IPS-18a (cell line): ENCODE measurements around the gene LAMP2.
"Not testable (repeated sequence)": the region's sequence is repeated elsewhere in the genome, so short reads cannot be mapped to it uniquely, and the experiment has no call there.

Experiments
- H3K27ac ChIP-seq: one replicate; pipeline ENCODE4 v1.5.1; 2013; ENCODE audit warnings: low read length
- H3K27me3 ChIP-seq: one replicate; pipeline ENCODE4 v1.6.1; 2013; ENCODE audit warnings: mild to moderate bottlenecking, low read length; ENCODE audit not compliant: control insufficient read depth, insufficient read depth
- H3K36me3 ChIP-seq: one replicate; pipeline ENCODE4 v1.6.1; 2013; ENCODE audit warnings: low read depth, low read length; ENCODE audit not compliant: control insufficient read depth
- H3K4me1 ChIP-seq: one replicate; pipeline ENCODE4 v1.6.1; 2013; ENCODE audit warnings: low read depth, low read length; ENCODE audit not compliant: control insufficient read depth
- H3K4me3 ChIP-seq: one replicate; pipeline ENCODE4 v1.5.1; 2013; ENCODE audit warnings: low read length
- H3K9ac ChIP-seq: one replicate; pipeline ENCODE4 v1.6.1; 2013; ENCODE audit warnings: mild to moderate bottlenecking, low read length, moderate library complexity
- H3K9me3 ChIP-seq: one replicate; pipeline ENCODE4 v1.6.1; 2013; ENCODE audit warnings: low read depth, low read length; ENCODE audit not compliant: control insufficient read depth

LAMP2 gene

DNA sequence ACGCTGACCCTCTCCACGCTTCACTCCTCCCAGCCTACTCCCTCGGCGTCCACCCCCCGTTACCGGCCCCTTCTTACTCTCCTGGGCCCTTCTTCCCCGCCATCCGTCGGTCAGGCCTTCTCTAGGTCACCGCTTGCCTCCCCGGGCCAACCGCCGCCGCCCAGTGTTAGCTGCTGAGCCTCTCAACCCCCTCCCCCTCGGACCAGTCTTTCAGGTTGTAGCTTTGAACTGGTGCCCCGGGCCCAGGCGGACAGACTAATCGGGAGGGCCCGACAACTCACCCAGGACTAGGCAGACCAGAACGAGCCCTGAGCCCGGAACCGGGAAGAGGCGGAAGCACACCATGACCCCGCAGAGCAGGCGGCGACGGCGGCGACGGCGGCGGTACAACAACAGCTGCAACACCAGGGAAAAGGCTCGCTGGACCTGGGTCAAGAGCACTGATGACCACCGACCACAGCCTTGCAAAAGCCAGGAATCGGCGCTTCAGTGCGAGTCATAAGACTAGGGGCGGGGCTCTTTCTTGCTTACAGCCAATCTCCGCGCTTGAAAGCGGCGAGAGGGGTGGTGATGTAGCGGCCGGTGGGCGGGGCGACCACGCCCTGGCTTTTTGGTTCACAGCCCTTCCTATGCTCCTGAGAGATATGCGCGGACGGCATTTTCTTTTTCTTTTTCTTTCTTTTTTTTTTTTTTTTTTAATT is at the start of gene LAMP2:
Gene LAMP2, minus strand, starts transcription at position 472 of the 701 bp plus-strand sequence. Its CDS starts 127 bp downstream, at position 345.
- Histone ChIP-seq H3K27ac (no peak within 1 kb of the TSS), H3K27me3 (no peaks in the 10 kb centered on the region), H3K4me3 (peak within 1 kb of the TSS; percentile 77), H3K4me1 (no peaks in the 10 kb centered on the region), H3K9ac (peak within 1 kb of the TSS; percentile 74), H3K9me3 (peaks cover 8% of the 10 kb centered on the region), H3K36me3 (no peaks in the 10 kb centered on the region)

DNA sequence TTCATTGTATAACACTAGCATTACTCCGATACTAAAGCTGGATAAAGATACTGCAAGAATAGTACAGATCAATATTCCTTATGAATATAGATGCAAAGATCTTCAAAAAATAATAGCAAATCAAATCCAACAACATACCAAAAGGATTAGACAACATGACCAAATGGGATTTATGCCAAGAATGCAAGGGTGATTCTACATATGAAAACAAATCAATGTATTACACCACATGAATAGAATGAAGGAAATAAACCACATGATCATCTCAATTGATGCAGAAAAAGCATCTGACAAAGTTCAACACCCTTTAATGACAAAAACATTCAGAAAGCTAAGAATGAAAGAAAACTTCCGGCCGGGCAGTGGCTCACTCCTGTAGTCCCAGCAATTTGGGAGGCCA is 48.8 kb upstream of the LAMP2 start:
- H3K4me3 ChIP-seq: no peak overlapping the region
- no peak overlapping the region for H3K9ac ChIP-seq
- no peaks in the 10 kb centered on the region for H3K27me3 ChIP-seq
- no peak overlapping the region for H3K27ac ChIP-seq
- no peaks in the 10 kb centered on the region for H3K4me1 ChIP-seq
- peaks cover 8% of the 10 kb centered on the region for H3K9me3 ChIP-seq
- H3K36me3 ChIP-seq: no peaks in the 10 kb centered on the region

DNA sequence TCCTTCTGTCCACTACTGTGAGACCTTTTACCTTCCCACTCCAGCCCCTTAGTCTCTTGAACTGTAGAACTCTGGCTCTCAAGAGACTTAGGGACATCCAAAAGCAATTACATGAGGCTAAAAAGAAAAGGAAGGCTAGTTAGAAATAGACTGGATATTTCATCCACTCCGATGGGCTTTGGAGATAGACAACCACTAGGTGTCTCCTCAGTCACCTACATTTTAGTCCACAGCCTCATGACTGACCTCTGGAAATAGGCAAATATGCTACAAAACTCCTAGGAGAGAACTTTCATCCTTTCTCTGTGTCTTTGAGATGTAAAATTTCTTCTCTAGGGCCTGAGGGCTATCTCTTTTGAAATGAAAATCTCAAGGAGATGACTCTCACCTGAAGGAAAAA is 45.1 kb upstream of the LAMP2 start:
- Histone ChIP-seq H3K27me3 (no peaks in the 10 kb centered on the region), H3K36me3 (no peaks in the 10 kb centered on the region), H3K27ac (no peak overlapping the region), H3K4me1 (no peaks in the 10 kb centered on the region), H3K4me3 (no peak overlapping the region), H3K9me3 (peaks cover 3% of the 10 kb centered on the region), H3K9ac (no peak overlapping the region)

DNA sequence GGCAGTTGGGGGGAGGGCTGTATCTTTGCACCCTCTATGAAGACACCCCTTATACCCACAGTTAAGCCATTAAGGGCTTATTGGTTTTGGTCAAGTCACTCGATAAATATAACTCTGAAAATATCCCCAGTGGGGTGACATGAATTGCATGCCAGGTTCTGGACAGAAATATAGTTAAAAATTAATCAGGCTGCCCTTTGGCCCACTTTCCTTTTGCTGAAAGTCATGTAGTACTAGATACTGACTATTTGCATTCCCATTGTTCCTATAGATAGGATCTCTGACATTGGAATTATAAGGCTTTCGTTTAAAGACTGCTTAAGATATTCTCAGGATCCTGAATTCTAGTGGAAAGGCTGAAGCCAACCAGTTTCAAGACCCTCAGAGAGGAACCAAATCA is 43.5 kb upstream of the LAMP2 start:
- Histone ChIP-seq H3K36me3 (no peaks in the 10 kb centered on the region), H3K4me3 (no peak overlapping the region), H3K27ac (no peak overlapping the region), H3K4me1 (no peaks in the 10 kb centered on the region), H3K9me3 (no peaks in the 10 kb centered on the region), H3K27me3 (no peaks in the 10 kb centered on the region), H3K9ac (no peak overlapping the region)

DNA sequence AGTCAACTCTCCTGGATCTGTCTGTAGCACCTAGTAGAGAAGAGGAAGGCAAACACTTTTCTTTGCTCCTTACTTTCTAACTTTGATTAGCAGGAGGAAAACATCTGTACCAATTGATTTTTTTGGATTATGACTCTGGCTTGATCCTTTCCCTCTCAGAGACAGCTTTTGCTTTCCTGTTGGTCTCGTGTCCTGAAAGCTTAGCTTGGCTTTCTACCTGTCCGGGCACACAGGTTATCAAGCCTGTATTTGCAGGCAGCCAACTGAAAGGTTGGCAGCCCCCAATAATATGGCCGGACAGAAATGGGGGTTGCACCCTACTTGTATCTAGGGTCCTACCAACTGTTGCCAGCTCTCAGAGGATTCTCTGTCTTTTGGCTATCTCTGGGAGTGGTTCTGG is 43.1 kb upstream of the LAMP2 start:
- no peak overlapping the region for H3K4me3 ChIP-seq
- no peaks in the 10 kb centered on the region for H3K9me3 ChIP-seq
- no peaks in the 10 kb centered on the region for H3K4me1 ChIP-seq
- H3K27me3 ChIP-seq: no peaks in the 10 kb centered on the region
- no peak overlapping the region for H3K9ac ChIP-seq
- H3K36me3 ChIP-seq: no peaks in the 10 kb centered on the region
- H3K27ac ChIP-seq: no peak overlapping the region

DNA sequence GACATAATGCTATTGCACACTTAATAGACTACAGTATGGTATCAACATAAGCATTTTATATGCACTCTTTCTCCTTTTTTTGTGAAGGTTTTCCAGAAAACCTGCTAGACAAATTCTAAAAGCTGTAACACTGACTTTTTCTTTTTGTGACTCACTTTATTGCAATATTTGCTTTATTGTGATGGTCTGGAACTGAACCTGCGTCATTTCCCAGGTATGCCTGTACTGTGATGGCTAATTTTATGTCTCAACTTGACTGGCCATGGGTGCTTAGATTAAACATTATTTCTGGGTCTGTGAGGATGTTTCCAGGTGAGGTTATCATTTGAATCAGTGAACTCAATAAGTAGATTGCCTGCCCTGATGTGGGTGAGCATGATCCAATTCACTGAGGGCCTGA is 35.5 kb upstream of the LAMP2 start:
- Histone ChIP-seq H3K27me3 (no peaks in the 10 kb centered on the region), H3K27ac (no peak overlapping the region), H3K36me3 (no peaks in the 10 kb centered on the region), H3K9me3 (peaks cover 9% of the 10 kb centered on the region), H3K4me3 (no peak overlapping the region), H3K9ac (no peak overlapping the region), H3K4me1 (no peaks in the 10 kb centered on the region)

DNA sequence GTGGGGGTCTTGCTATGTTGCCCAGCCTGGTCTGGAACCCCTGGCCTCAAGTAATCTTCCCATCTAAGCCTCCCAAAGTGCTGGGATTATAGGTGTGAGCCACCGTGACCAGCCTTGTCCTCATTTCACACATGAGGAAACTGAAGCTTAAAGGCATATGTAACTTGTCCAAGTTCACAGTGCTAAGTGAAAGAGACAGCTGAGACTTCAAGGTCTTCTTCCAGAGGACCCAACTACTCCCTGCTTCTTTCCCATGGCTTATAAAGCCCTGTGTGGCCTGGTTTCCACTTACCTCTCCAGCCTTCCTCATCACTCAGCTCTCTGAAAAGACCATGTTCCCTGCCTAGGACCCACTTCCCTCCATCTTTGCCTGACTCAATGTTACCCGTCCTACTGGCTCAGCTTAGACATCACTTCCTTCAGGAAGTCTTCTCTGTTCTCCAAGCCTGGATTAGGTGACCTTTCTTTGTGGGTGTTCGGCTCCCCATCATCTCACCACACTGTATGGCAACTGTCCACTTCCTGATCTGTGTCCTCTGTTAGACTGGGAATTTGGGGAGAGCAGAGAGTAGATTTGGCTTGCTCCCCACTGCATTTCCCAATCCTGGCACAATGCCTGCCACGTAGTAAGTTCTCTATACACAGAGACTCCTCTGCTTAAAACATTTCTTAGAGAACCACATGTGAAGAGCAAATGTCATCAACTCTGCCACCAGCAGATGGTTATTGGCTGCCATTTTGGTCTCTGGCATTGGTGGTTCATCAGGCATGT is 30.4 kb upstream of the LAMP2 start:
- H3K4me3 ChIP-seq: no peak overlapping the region
- no peaks in the 10 kb centered on the region for H3K27me3 ChIP-seq
- no peaks in the 10 kb centered on the region for H3K4me1 ChIP-seq
- no peak overlapping the region for H3K27ac ChIP-seq
- H3K36me3 ChIP-seq: no peaks in the 10 kb centered on the region
- H3K9me3 ChIP-seq: peaks cover 9% of the 10 kb centered on the region
- no peak overlapping the region for H3K9ac ChIP-seq

GRCh38 chrX:120490119-120490518 is 21.0 kb upstream of the LAMP2 start:
- peaks cover 15% of the 10 kb centered on the region for H3K9me3 ChIP-seq
- H3K4me3 ChIP-seq, H3K36me3 ChIP-seq, H3K27me3 ChIP-seq, H3K4me1 ChIP-seq, H3K9ac ChIP-seq, H3K27ac ChIP-seq: not testable (repeated sequence)

GRCh38 chrX:120486786-120487185 is 17.7 kb upstream of the LAMP2 start:
- Histone ChIP-seq H3K9ac (no peak overlapping the region), H3K27ac (no peak overlapping the region), H3K4me1 (no peaks in the 10 kb centered on the region), H3K9me3 (peaks cover 17% of the 10 kb centered on the region), H3K36me3 (no peaks in the 10 kb centered on the region), H3K27me3 (no peaks in the 10 kb centered on the region), H3K4me3 (no peak overlapping the region)

GRCh38 chrX:120485638-120486520 is 16.8 kb upstream of the LAMP2 start:
- Histone ChIP-seq H3K9me3 (peaks cover 15% of the 10 kb centered on the region), H3K4me1 (no peaks in the 10 kb centered on the region), H3K36me3 (no peaks in the 10 kb centered on the region), H3K9ac (peak overlapping the region; percentile 66), H3K27ac (peak overlapping the region; percentile 38), H3K4me3 (peak overlapping the region; percentile 36), H3K27me3 (no peaks in the 10 kb centered on the region)

GRCh38 chrX:120485315-120485637 is 16.2 kb upstream of the LAMP2 start:
- Histone ChIP-seq H3K9me3 (peaks cover 20% of the 10 kb centered on the region), H3K4me3 (peak overlapping the region; percentile 36), H3K27ac (no peak overlapping the region), H3K27me3 (no peaks in the 10 kb centered on the region), H3K4me1 (no peaks in the 10 kb centered on the region), H3K36me3 (no peaks in the 10 kb centered on the region), H3K9ac (peak overlapping the region; percentile 66)
